HFF-Myc (cell line): ENCODE measurements around the gene IQCH.

Experiments used
- DNase-seq: peaks from one replicate; pipeline ENCODE4 v3.0.0-alpha.2; 2011; ENCODE audit warnings: low read depth; ENCODE audit errors: extremely low read depth
- H3K4me3 ChIP-seq: replicated peaks from 2 replicates; pipeline ENCODE4 v1.5.1; 2011; ENCODE audit warnings: low read depth, mild to moderate bottlenecking, control low read depth, low read length
- CTCF ChIP-seq: IDR thresholded peaks from 2 replicates; pipeline ENCODE4 v1.5.1; 2012; ENCODE audit warnings: mild to moderate bottlenecking, low read depth, low read length, control low read depth; ENCODE audit errors: missing control alignments

Gene IQCH

DNA sequence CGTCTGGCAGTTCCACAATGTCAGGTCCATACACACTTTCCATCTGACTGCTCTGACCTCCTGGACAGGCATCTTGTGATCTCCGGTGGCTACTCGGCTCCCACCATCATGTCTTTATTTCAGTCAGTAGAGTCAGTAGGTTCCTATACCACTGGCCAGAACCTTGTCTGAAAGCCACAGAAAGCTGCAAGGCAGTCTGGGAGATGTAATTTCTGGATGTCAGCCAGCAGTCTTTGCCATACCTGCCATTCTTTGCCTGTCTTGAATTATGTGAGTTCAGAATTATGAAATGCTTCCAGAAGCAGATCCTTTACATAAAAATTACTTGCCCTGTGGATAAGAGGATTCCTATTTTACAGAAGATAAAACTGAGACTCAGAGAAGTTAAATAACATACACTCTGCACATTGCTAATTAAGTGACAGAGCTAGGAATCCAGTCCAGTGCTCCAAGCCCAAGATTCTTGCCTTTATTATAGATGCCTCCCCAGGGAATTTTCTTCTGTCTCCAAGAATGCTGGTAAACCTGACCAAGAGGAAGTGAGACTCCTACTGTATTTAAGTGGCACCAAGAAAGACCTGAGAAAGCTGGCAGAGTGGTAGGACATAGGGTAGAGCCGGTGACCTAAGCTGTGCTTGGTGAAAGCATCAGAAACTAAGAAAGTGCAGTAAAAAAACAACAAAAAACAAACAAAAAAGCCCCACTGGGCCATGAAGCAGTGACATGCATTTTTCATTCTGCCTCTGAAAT lies 75.6 kb downstream of the IQCH start:
- no peak overlapping the region for H3K4me3 ChIP-seq
- no peak for DNase-seq
- TF ChIP-seq CTCF, result no peak

DNA sequence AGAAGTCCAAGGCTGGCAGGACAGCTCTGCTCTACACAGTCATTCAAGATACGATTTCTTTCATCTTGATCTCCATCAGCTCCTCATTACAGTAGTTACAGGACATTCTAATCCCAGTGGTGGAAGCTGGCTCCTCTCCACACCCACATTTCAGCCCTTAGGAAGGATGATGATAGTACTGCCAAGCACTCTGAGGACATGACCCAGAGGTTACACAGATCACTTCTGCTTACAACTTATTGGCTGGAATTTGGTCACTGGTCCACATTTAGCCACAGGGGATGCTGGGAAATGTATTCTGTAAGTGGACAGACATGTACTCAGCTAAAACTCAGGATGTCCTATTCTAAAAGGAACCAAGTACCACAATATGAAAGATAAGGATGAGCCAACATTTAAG lies 77.1 kb downstream of the IQCH start:
- DNase-seq, result no peak
- no peak for TF ChIP-seq CTCF
- no peak overlapping the region for H3K4me3 ChIP-seq

GRCh38 chr15:67335026-67335425 lies 80.4 kb downstream of the IQCH start:
- H3K4me3 ChIP-seq, result no peak overlapping the region
- no peak for DNase-seq
- TF ChIP-seq CTCF, result no peak

- no peak overlapping the region for H3K4me3 ChIP-seq
- TF ChIP-seq CTCF, result no peak
- DNase-seq, result no peak
Measured at GRCh38 chr15:67335534-67336222, 81.1 kb downstream of the IQCH start.

GRCh38 chr15:67340630-67341029 lies 86.0 kb downstream of the IQCH start:
- no peak for DNase-seq
- no peak for TF ChIP-seq CTCF
- no peak overlapping the region for H3K4me3 ChIP-seq

DNA sequence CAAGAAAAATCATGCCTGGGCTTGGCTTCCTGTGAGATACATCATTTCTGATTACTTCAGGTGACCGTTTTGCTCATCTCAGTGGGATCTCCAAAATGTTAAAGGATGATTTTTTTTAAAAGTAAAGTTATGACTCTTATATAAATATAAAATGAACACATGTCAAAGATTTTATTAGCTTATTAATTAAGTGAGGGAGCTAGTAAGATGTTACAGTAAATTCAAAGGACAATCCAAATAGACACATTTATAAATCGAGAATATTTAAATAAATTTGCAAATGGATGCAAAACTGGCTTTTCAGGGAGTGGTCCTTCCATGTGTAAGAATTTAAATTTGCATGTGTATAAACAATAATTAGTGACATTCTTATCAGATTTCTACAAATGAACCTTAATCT lies 87.0 kb downstream of the IQCH start:
- H3K4me3 ChIP-seq, result no peak overlapping the region
- no peak for TF ChIP-seq CTCF
- no peak for DNase-seq
